NCI-H2107 treated with DMSO at 0.1 percent for 48 hours (cell line): ENCODE measurements around the gene RARB.

ENCODE experiments used
- DNase-seq: peaks from one replicate; lab custom pipeline; 2025; ENCODE audit not compliant: unreplicated experiment; lab: John Stamatoyannopoulos, UW

Gene RARB

GRCh38 chr3:25421747-25422146 lies 6.3 kb upstream of the RARB start:
- DNase-seq, result no peak

DNA sequence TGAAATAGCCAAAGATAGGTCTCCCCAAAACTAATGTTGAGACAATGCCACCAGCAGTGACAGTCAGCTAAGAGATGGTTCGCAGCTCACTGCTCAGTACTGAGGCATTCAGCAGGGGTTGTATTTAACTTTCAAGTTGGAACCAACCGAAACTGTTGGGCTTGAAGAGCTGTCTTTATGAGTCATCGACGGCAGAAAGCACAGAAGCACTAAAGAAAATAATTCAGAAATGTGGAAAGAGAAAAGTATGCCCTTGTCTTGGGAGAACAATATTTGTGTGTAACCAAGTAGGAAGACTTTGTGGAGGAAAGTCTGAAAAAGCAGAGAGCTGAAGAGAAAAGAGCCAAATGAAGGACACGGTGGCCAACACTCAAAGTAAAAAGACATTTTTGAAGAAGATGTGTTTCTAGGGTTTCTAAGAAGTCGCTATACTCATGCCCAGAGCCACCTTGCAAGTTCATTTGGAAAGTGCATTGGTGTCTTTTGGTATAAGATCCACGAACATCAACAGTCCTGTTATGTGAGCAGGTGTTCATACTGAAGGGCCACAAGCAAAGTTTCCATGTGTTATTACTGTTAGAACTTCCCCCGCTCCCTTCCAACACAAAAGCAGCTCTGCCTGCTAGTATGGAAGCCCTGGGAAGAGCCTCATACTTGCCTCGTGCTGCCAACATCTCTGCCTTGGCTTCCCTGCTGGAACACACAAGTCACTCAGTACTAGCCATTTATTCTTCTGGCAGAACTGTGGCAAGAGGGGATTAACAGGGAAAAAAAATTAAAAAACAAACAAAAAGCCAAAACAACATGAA lies 4.1 kb upstream of the RARB start:
- no peak for DNase-seq

DNA sequence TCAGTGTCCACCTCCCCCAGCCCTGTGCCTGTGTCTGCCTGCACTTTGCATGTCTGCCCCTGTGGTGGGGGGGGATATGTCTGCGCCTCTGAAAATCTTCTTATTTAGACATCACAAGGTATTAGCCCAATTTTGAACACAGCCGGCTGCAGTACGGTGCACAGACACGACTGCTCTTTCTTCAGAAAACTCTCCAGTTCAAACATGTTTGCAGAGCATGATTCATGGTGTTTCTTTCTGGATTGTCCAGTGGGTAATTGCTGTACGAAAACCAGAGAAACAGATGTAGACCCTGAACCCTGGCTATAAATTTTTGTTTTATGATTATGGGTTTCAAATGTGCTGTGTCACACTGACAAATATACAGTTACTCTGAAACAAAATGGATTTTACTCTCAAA lies 3.4 kb upstream of the RARB start:
- no peak for DNase-seq

DNA sequence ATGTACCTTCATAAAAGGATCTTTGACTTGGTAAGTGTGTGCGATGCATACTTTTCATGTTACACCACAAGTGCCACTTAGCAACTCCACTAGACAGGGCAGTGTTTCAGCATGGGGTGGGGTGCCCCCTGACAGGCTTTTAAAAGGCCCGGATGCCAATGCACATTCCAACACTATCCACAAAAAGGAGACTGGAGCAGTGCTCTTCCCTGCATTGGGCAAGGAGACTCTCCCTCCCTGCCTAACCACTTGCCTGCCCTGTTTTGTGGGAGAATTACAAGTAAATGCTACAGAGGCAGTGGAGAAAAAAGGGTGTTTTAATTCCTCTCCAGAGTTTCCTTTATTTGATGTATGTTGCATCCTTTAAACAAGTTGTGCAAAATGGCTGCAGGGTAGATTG lies 1.7 kb upstream of the RARB start:
- no peak for DNase-seq

DNA sequence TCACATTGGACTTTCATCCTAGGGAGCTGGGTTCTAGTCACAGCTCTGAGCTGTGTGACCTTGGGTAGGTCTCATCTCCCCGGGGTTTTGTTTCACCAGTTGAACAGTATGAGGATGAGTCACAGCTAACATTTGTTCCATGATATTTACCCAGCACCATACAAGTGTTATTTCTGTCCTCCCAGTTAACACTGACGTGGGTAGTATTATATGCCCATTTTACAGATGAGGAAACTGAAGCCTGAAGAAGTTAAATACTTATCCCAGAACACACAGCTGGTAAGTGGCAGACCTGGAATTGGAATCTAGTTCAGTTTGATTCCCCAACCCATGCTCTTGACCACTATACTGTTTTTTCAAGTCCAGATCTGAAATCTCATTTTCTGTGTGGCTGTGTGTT lies 908 bp upstream of the RARB start:
- DNase-seq, result no peak

GRCh38 chr3:25427563-25427941 lies 511 bp upstream of the RARB start:
- DNase-seq, result no peak

GRCh38 chr3:25428789-25429335 lies 799 bp downstream of the RARB start:
- no peak for DNase-seq

GRCh38 chr3:25429361-25430286 lies 1.6 kb downstream of the RARB start:
- no peak for DNase-seq

DNA sequence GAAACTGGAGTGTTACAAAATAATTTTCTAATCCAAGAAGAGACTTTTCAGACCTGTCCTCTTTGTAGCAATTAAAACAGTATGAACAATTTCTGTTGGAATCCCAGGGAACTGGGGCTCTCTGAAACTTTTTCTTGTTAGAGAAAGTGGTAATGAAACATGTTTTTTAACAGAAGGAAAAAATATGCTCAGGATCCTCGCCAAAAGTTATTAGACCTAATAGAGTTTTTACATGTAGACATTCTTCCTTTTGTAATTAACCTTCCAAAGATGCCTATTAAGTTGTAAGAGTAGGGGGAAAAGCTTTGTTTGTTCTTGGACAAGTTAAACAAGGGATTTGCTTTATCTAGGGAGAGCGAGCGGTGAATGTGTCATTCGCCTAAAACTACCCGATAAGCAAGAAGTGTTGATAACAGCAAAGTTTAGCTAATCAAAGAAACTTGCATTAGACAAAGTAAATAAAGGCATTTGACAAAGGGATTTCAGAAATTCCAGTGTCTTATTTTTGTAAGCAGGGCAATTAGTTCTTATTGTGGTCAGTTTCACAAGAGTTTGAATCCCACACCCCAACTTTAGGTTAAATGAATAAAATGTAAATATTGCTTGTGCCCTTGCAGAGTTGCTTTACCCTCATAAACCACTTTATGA lies 2.3 kb downstream of the RARB start:
- no peak for DNase-seq

- no peak for DNase-seq
Measured at GRCh38 chr3:25430935-25431770, 3.1 kb downstream of the RARB start.

- DNase-seq, result no peak
Measured at GRCh38 chr3:25432176-25432720, 4.2 kb downstream of the RARB start.

DNA sequence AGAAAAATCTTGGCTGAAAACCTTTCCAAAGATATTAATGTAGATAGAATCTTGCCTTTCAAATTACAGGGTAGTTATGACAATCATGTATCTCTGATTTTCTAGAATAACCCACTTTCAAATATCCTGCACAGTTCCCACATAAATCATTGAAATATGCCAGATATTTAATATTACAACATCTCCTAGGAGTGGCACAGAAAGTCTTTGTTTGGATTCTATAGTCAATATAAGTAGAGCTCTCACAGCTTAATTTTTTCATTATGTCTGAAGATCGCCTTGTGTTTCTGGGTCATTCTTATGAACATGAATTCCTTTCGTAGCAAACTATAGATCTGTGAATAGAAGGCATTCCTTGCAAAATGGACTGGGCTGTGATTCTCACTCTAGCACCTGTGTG lies 5.0 kb downstream of the RARB start:
- no peak for DNase-seq

- DNase-seq, result no peak
Measured at GRCh38 chr3:25433868-25434267, 5.8 kb downstream of the RARB start.

GRCh38 chr3:25437953-25438352 lies 9.9 kb downstream of the RARB start:
- no peak for DNase-seq

- DNase-seq, result no peak
Measured at GRCh38 chr3:25438791-25439555, 10.9 kb downstream of the RARB start.

- DNase-seq, result no peak
Measured at GRCh38 chr3:25441234-25441856, 13.3 kb downstream of the RARB start.

- no peak for DNase-seq
Measured at GRCh38 chr3:25442486-25442885, 14.4 kb downstream of the RARB start.

GRCh38 chr3:25444273-25444672 lies 16.2 kb downstream of the RARB start:
- DNase-seq, result no peak

GRCh38 chr3:25445731-25446130 lies 17.7 kb downstream of the RARB start:
- no peak for DNase-seq
